Measurements from ENCODE around the gene WNT9A.

DNA sequence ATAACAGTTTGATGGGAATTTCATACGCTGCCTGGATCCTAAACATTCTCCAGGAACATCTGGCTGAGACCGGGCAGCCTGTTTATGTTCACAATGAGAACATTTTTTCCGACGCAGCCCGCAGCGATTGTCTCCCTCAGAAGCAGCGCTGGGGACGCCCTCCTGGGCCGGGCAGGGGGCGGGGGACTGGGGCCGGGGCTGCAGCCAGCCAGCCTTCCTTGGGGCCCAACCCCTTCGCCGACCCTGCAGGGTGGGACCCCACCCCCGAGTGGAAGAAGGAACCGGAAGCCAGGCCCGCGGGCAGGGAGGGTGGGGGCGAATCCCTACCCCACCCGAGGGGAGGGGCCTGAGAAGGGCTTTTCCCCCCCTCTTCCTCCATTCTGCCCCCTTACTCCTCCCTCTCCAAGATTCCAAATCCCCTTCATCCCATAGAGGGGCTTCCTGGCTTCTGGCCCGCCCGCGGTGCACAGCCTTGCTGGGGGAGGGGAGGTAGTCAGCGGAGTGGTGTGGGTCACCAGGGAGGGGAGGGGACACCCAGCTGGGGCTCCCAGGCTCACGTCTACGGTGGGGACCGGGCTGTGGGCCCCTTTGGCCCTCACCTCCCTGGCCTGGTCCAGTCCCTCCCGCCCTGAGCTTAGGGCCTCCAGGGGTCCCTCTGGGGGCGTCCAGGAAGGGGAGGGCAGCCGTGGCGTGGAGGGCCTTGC lies 60.6 kb downstream of the WNT9A start:
- TF ChIP-seq CTCF (IDR thresholded peaks at IDR 0.05; ENCODE audit: poor library complexity) (no peak), EZH2 (IDR thresholded peaks at IDR 0.05; ENCODE audit: borderline replicate concordance) (no peak)
